GM18507 (cell line): ENCODE measurements around the gene DPY19L1.
"Not testable (repeated sequence)": the region's sequence is repeated elsewhere in the genome, so short reads cannot be mapped to it uniquely, and the experiment has no call there.

Source experiments
- DNase-seq: peaks from one replicate; pipeline ENCODE4 v3.0.0; 2011; ENCODE audit warnings: low read depth; ENCODE audit not compliant: insufficient read length; ENCODE audit errors: extremely low spot score
- FAIRE-seq: peaks from 2 replicates; lab custom pipeline; 2011; peaks lifted over from hg19 to GRCh38; lab: Jason Lieb, UNC

The DPY19L1 gene

DNA sequence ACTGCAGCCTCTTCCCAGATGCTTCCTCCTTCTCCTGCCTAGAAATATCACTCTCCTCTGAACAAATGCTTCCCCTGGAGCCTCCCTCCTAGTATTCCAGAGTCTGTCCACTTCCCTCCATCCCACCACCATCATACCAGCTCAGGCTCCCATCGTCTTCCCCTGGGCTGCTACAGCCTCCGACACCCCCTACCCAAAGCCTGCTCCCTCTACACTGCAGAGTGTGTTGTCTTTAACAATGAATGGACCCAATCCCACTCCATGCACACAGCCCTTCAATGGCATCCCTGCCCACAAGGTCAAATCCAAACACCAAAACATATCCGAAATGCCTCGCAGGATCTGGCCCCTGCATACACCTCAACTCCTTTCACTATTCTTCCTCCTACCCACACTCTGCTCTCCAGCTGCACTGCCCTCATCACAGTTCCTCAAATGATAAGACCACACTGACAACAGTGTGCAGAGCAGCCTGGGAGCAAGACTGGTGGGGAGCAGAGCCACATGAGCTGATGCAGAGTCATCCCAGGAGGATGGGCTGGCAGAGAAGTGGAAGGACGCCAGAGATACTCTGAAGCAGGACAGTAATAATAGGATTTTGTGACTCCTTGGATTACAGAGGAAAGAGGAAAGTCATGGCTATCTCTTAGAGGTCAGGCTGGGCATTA, 40.7 kb downstream of the DPY19L1 start:
- FAIRE-seq: peak; percentile 69

DNA sequence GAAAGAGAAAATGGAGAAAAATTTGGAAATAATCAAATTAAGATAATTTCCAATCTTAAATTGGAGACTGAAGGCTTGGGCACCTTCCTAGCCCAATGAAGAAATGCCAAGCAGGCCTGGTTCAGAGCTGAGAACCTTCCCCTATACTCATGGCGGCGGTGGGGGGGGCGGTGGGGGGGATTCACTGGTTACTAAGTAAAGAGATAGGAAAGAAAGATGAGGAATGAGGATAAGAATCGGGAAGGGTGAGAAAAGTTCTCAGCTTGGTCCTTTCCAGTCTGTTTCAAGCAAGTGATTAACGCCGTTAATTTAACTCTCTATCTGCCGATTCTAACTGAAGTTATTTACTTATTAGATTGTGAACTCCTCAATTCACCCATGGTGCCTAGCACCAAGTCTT, 41.5 kb downstream of the DPY19L1 start:
- DNase-seq (no peak), FAIRE-seq (no peak)

More for the DNA sequence above, 40.7 kb downstream of the DPY19L1 start:
- not testable (repeated sequence) for DNase-seq

DNA sequence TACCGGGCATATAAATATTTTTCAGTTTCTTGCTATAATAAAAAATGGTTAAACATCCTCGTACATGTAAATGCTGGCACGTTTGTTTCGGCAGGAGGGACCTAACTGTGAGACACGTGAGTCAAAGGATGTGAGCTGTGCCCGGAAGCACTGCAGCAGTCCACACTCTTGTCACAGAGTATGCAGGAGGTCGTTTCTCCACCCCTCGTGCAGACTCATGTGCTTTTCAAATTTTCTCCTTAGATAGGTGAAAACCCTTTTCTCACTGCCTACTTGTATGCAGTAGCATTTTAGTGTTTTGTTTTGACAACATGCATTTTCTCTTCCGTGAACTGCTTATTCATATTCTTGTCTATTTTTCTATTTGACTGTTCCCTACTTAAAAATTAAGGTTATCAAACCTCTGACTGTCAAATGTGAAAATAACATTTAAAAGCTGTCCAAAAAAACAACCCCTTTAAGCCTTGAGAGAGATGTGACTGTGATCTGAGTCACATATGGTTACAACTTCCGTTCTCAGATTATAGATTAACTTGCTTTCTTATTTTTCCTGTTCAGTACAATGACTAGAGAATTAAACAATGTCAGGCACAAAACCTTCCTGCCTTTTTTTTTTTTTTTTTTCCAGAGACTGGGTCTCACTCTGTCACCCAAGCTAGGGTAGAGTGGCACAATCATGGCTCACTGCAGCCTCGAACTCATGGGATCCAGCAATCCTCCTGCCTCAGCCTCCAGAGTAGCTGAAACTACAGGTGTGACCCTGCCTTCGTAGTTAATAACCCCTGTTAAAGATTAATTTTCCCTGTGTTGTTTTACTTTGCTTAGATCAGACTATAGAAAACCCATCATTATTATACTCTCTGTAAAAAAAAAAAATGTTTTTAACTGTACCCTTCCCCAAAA, 45.1 kb downstream of the DPY19L1 start:
- peak; percentile 78 for FAIRE-seq

DNA sequence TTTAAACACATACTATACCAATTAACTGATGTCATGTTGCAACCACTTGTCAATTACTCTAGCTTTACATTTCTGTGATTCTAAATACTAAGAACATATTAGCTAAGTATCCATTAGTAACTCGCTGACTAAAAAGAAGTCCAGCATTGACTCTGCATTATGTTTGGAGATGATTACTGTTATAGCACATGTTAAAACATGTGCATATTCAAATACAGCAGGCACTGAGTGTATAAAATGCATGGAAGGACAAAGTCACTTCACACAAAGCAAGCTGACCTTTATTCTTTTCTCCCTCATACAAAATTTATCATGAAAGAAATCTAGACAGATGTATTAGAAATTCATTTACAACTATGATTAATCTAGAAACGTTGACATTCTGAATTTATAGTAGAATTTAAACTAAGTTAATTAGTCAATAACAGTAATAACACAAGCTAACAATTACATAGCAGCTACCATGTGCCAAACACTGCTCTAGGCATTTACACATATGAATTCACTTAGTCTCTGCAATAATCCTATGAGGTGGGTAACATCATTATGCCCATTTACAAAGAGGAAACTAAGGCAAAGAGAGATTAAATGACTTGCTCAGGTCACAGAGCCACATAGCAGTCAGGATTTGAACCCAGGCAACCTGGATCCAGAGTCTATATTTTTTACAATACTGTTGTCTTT, 48.7 kb downstream of the DPY19L1 start:
- not testable (repeated sequence) for FAIRE-seq, DNase-seq

More for the DNA sequence above, 45.1 kb downstream of the DPY19L1 start:
- DNase-seq: no peak

DNA sequence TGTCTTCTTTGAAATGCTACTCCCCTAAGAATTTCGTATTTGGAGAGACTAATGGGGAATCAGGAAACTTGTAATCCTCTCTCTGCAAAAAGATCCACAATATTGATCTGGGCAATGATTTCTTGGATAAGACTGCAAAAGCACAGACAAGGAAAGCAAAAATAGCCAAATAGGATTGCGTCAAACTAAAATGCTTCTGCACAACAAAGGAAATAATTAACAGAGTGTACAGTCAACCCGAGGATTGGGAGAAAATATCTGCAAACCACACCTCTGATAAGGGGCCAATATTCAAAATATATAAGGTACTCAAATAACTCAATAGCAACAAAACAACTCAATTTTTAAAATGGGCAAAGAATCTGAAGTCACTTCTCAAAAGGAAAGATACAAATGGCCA, 52.1 kb downstream of the DPY19L1 start:
- not testable (repeated sequence) for DNase-seq
- FAIRE-seq: peak; percentile 67

DNA sequence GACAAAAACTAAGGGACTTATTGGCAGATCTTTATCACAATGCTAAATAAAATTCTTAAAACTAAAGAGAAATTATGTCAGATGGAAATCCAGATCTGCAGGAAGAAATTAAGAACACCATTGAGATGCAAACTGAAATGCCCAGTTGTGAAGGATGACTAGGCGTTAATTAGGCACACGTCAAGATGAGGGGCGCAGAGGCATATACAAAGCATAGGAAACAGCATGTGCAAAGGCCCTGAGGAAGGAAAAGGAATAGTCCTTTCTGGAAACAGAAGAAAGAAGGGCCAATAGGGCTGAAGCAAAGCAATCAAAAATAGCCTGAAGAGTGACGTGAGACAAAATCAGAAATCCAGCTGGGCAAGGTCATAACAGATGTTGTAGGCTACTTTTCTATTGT, 53.1 kb downstream of the DPY19L1 start:
- not testable (repeated sequence) for FAIRE-seq, DNase-seq

DNA sequence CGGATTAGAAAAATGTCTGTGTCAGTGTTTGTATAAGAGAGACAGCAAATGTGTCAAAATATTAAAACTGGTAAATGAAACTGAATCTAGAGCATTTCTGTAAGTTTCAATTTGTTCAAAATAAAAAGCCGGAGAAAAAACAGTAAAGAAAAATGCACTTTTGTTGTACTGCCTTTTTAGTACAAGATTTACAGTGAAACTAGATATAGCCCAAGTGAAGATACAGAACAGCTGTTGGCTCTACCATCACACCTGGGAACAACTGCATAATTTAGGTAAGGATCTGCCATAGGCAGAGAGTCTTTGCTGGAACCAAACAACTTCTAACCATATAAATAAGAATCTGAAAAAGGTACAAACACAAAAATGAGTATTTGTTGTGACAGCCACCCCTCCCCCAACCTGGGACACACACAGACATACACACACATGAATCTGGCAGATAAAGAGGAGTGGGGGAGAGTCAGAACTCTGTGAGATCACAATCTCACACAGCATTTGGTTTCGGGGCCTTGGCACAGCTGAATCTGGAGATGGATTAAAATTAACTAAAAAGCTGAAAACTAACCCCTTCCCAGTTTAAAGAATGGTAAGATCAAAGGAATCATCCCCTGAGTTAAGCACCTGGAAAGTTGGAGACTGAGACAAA, 54.8 kb downstream of the DPY19L1 start:
- DNase-seq (no peak), FAIRE-seq (no peak)

DNA sequence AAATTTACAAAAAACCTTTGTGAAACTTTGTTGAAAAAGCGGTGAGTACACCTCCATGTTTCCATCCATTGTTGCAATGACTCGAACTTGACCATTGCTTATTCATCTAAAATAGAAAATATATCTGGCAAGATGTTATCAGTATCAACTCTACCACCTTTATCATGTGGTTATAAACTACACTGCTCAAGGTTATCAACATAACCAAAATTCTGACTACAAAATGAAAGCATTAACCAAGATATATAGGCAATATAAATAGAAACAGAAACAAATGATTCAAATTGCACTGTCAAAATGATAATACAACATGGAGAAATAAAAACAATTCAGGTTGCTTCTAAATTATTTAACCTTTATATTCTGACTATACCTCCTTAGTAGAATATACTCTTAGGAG, 58.2 kb downstream of the DPY19L1 start:
- FAIRE-seq, DNase-seq: not testable (repeated sequence)

DNA sequence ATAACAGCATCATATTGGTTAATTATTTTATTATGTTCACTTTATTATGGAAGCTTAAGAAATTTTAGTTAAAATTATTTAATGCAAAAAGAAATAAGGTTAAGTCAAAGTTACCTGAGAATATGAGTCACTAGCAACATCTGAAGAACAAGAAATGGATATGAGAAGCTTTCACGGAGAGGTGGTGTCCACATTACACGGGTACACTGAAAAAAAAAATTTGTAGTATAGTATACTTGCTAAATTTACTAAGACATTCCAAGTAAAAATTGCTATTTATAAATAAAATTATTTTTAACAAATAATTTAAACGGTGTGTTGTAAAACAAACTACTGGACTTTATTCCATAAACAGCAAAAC, 63.9 kb downstream of the DPY19L1 start:
- no peak for FAIRE-seq
- no peak for DNase-seq

DNA sequence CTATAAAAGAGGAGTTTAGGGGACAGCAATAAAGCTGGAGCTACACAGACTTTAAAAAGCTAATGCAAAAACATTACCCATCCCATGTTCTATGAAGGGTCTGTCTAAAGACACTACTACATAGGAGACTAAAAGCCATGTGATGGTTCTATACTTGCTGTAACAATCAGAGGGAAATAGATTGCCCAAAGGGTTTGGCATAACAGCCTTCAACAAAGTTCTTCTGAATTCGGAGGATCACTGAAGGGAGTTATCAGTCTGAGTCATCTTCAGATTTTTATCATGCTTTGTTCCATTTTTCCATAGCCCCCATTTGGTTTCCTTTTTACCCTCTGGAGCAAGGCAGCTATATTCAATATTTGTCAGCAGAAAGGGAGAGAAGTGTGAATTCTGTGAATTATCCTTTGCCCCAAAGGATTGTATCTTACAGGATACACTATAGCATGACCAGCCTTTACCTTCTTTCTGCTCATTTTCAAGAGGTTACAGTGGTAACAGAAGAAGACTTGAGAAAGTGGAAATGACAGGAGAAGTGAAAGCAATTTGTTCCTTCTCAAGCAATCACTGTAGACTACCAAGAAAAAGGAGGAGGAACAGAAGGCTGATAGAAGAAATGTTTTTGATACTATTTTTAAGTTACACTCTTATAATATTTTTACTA, 64.4 kb downstream of the DPY19L1 start:
- DNase-seq: not testable (repeated sequence)
- FAIRE-seq: peak; percentile 65

DNA sequence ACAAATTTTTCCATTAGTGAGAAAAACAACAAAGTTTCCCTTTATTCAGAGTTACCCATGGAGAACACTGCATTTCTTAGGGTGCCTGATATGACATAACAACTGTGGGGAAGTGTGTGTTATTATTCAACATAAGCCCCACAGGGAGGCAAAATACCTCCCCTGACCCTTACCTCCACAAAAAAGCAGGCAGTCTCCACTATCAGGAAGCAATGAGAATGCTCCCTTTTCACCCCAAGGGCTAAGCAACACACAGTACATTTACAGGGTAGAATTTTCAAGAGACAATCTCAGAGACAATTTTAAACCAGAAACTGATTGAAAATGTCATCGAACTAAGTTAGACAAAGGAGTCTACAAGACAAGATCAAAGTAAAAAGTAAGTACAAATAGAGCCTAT, 69.5 kb downstream of the DPY19L1 start:
- DNase-seq, FAIRE-seq: not testable (repeated sequence)

DNA sequence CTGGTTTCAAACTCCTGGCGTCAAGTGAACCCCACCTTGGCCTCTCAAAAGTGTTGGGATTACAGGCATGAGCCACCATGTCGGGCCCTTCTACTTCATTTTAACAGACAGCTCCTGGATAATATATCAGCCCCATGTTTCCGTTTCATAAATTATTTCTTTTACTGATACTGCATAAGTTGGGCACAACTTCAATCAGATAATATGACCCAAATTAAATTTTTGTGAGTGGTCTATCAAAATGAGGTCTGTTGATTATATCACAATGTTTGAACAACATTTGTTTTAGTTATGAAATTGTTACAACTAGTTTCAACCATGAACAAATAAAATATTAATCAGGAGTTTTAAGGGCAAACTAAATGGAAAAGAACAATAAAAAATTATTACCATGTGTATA, 70.8 kb downstream of the DPY19L1 start:
- FAIRE-seq, DNase-seq: not testable (repeated sequence)

DNA sequence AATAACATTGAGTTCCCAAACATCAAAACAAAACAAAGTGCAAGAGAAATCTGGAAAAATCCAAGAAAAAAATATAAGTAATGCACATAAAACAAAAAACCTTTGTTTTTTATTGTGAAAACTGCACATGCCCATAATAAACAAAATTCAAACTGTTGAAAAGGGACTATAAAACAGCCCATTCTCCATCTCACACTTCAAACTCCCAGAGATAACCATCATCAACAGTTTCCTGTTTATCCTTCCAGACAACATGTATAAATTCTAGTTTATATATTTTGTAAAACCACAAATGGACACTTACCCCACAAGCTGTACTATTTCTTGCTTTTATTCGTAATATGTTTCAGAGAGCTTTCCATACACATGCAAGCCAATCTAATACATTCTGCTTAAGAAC, 79.3 kb downstream of the DPY19L1 start:
- DNase-seq: no peak
- no peak for FAIRE-seq

DNA sequence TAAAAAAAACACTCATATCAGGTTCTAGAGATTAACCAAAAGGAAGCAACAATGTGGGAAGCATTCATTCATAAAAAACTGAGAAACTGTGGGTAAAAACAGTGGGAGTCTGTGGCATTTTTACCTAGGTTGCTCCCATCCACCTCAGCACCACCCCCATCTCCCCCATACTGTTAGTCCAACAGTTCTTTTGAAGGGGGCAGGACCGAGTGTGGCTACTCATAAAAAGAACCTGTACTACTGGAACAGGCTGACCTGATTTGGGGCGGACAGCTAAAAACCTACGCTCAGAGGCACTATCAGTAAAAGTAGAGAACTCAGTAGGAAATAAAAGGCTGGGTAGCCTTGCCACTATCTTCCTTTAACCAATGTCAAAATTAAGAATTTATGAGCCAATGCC, 84.5 kb downstream of the DPY19L1 start:
- DNase-seq: no peak
- no peak for FAIRE-seq

DNA sequence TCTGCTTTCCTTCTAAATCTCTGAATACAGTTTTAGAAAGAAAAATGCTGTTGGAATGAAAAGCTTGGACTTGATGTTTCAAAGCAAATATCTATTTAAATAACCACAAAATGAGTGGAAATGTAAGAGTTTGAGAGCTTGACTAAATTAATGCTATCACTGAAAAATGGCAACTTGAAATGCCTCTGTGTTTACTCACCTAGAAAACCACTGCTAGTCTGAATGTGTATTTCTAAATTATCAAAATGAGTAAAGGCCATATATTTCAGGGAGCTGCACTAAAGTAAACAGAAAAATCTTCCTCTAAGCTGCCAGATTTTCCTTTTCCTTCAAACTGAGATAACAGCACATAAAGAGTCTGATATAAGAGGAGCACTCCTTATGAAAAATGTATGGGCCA, 87.9 kb downstream of the DPY19L1 start:
- DNase-seq: no peak
- no peak for FAIRE-seq

DNA sequence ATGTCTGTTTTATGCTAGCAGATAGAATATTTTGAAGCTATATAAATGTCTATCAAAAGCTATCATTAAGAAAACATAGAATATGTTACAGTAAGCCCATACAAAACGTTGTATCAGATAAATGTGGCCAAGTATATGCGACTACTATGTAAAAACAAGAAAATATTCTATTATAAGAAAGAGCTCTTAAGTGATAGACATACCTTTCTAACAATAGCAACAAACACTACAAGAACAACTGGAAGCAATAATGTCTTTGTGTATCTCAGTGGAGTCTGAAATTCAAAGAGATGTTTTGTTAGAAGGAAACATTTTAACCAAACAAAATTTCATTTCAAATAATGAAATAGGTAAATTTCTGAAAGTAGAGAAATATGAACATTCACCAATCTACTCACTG, 89.9 kb downstream of the DPY19L1 start:
- not testable (repeated sequence) for FAIRE-seq, DNase-seq

DNA sequence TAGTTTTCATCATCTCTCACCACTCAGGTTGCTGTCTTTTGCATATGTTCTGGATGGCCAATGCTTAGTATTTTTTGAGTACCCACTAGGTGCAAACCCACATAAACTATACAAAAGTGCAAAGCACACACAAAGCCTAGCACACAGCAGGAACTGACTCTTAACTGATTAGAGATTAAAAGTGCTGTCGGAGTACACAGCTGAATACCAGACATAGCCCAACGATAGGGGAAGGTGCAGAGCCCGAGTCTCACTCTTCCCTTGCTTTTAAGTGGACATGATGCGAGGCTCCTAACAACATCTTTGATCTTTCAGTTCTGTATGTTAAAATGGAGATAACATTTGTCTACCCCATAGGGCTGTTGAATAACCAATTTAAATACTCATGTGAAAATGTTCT, 90.8 kb downstream of the DPY19L1 start:
- no peak for DNase-seq
- no peak for FAIRE-seq

DNA sequence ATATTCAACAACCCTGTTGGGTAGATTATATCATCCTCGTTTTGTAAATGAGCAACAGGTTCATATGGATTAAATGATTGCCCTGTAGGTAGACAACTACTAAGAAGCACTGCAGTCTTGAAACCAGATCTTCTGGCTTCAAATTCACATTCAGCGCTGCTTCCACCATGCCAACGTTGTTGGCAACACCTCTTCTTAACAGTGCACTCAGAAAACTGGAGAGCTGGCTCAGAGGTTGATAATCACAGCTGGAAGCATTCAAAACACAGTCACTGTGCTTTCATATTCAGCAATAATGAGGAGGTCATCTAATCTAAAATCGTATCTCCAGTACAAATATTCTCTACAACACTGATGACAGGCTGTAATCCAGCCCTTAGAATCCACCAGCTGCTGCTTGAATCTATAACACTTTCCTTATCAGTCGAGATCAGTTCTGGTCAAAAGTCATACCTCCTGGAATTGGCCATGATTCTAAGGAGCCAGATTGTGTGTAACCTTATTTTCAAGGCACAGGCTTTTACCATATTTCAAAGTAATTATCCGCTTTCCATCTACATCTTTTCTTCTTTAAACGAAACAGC, 91.3 kb downstream of the DPY19L1 start:
- FAIRE-seq: peak; percentile 29
- not testable (repeated sequence) for DNase-seq

DNA sequence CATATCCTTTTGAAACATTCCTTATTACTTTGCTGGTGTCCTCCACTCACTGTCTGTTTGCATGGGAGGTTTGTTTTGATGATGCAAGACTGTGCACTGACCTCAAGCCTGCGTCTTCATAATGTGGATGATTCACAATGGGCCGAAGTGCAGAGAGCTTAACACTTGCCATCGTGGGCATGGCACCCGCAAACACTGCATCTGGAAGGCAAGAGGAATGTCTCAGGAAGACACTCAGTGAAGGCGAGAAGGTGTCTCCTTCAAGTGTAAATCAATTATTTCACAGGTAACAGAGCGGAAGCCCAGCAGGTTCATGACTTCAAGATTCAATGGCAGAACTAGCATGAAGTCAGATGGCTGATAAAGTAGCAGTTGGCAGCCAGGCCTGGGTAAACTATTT, 98.1 kb downstream of the DPY19L1 start:
- DNase-seq (no peak), FAIRE-seq (no peak)
